HepG2 (cell line): ENCODE data around the gene CA9. TPM values are rescaled to one million over a fixed set of nuclear protein-coding genes. Genes with fewer than 3 reads are reported as not detected.

Experiments used
- ATAC-seq: fragments of 200-7000 bp; cut with Tn5 transposase; 3 replicates; pipeline ENCODE4 v1.9.1; 2020; ENCODE audit warnings: mild to moderate bottlenecking, moderate library complexity
- BruUV-seq: library from RNA; stranded (reverse); fragments of 400-500 nt; replicated peaks from 2 replicates; lab custom pipeline; 2021; lab: Mats Ljungman, UMichigan
- CTCF ChIA-PET: fragments of 300-600 bp; formaldehyde crosslinking; extraction: SDS; loops from one replicate; lab custom pipeline; 2021; ENCODE audit warnings: low total read pairs, inconsistent platforms, low intra/inter-chr PET ratio; lab: Yijun Ruan, JAX
- POLR2A ChIA-PET: fragments of 350-600 bp; sonication (Branson Sonifier 250); formaldehyde crosslinking; loops from one replicate; lab custom pipeline; 2020; ENCODE audit warnings: antibody characterized with exemption, inconsistent platforms; lab: Yijun Ruan, JAX
- DNase-seq: peaks from one replicate; pipeline ENCODE4 v3.0.0-alpha.2; 2015; ENCODE audit warnings: low spot score
- FAIRE-seq: peaks from 3 replicates; lab custom pipeline; 2011; peaks lifted over from hg19 to GRCh38; lab: Jason Lieb, UNC
- H2AFZ ChIP-seq: one replicate; pipeline ENCODE4 v1.6.1; 2011; ENCODE audit warnings: low read length, inconsistent platforms
- H3K27ac ChIP-seq: fragments of 300-600 bp; 3 replicates; pipeline ENCODE4 v1.8.0; 2011; ENCODE audit warnings: mixed run types, mild to moderate bottlenecking, mixed read lengths, low read length, inconsistent platforms; ENCODE audit not compliant: insufficient read depth; ENCODE audit errors: extremely low read length
- H3K27me3 ChIP-seq, 2 experiments: fragments of 200-600 bp in 1 of 2; 2 replicates in 1 of 2; 3 replicates in 1 of 2; pipeline versions ENCODE4 v1.6.0 to v1.8.0; 2011; ENCODE audit warnings: low read length in 2 of 2, mild to moderate bottlenecking in 2 of 2, moderate library complexity in 2 of 2, inconsistent platforms in 1 of 2; ENCODE audit not compliant: insufficient read depth in 2 of 2, control insufficient read depth in 1 of 2
- H3K36me3 ChIP-seq, 2 experiments: fragments of 200-600 bp in 1 of 2; replicated peaks in 1 of 2; 2 replicates in 1 of 2; 3 replicates in 1 of 2; pipeline versions ENCODE4 v1.5.1 to v1.8.0; 2011; ENCODE audit warnings: low read length in 2 of 2, inconsistent platforms in 1 of 2; ENCODE audit not compliant: insufficient read depth in 2 of 2, control insufficient read depth in 1 of 2
- H3K4me1 ChIP-seq: 2 replicates; pipeline ENCODE4 v1.5.1; 2012; ENCODE audit warnings: low read length, inconsistent platforms; ENCODE audit not compliant: insufficient read depth
- H3K4me2 ChIP-seq: 2 replicates; pipeline ENCODE4 v1.6.0; 2011; ENCODE audit warnings: low read depth, low read length, inconsistent platforms
- H3K4me3 ChIP-seq, 3 experiments: fragments of 200-600 bp in 1 of 3; sonication (generic), shearing (Covaris generic) in 1 of 3; replicated peaks in 1 of 3; 2 replicates each; pipeline ENCODE4 v1.5.1; 2011 to 2016; ENCODE audit warnings: low read length in 3 of 3, inconsistent platforms in 2 of 3, low read depth in 2 of 3, mild to moderate bottlenecking in 2 of 3, control low read depth in 1 of 3, mixed read lengths in 1 of 3; ENCODE audit not compliant: insufficient read depth in 1 of 3
- H3K79me2 ChIP-seq: one replicate; pipeline ENCODE4 v1.6.1; 2011; ENCODE audit warnings: low read length, inconsistent platforms; ENCODE audit not compliant: insufficient read depth
- H3K9ac ChIP-seq: 2 replicates; pipeline ENCODE4 v1.6.0; 2011; ENCODE audit warnings: mild to moderate bottlenecking, low read depth, low read length, inconsistent platforms; ENCODE audit not compliant: insufficient read depth
- H3K9me3 ChIP-seq: 2 replicates; pipeline ENCODE4 v1.5.1; 2012; ENCODE audit warnings: mild to moderate bottlenecking, low read length
- H4K20me1 ChIP-seq: 2 replicates; pipeline ENCODE4 v1.6.0; 2011; ENCODE audit warnings: inconsistent platforms, mild to moderate bottlenecking, low read length, moderate library complexity; ENCODE audit not compliant: insufficient read depth
- ATM ChIP-seq: fragments of 450-650 bp; IDR thresholded peaks from 2 replicates; pipeline ENCODE4 v1.7.1; 2017; ENCODE audit warnings: mild to moderate bottlenecking, borderline replicate concordance
- CREB1 ChIP-seq, 2 experiments: fragments of 450-650 bp in 1 of 2; IDR thresholded peaks; 2 replicates each; pipeline ENCODE4 v1.6.1; 2016 to 2017; ENCODE audit warnings: control low read depth in 1 of 2, mild to moderate bottlenecking in 1 of 2, missing compliant biosample characterization in 1 of 2, missing genetic modification characterization in 1 of 2
- CTCF ChIP-seq: sonication (generic); formaldehyde crosslinking; IDR thresholded peaks from 2 replicates; pipeline ENCODE4 v1.5.0; 2020; ENCODE audit warnings: mild to moderate bottlenecking, missing genetic modification reagents, moderate library complexity
- MTF1 ChIP-seq: sonication (generic); formaldehyde crosslinking; IDR thresholded peaks from 2 replicates; pipeline ENCODE4 v1.5.0; 2020; ENCODE audit warnings: missing genetic modification reagents
- NCOA2 ChIP-seq: sonication (generic); formaldehyde crosslinking; IDR thresholded peaks from 2 replicates; pipeline ENCODE4 v1.8.0; 2022; ENCODE audit warnings: inconsistent platforms
- PRMT3 ChIP-seq: sonication (generic); formaldehyde crosslinking; IDR thresholded peaks from 2 replicates; pipeline ENCODE4 v1.8.1; 2022; ENCODE audit warnings: low read depth, mild to moderate bottlenecking, moderate library complexity, missing genetic modification reagents, borderline replicate concordance
- RAD21 ChIP-seq: fragments of 450-650 bp; formaldehyde crosslinking; IDR thresholded peaks from 2 replicates; pipeline ENCODE4 v1.5.0; 2020; ENCODE audit warnings: mild to moderate bottlenecking
- SKIL ChIP-seq: sonication (generic); formaldehyde crosslinking; IDR thresholded peaks from 2 replicates; pipeline ENCODE4 v1.8.0; 2022; ENCODE audit warnings: missing genetic modification reagents, mild to moderate bottlenecking, moderate library complexity, borderline replicate concordance
- SP140L ChIP-seq: sonication (generic); formaldehyde crosslinking; IDR thresholded peaks from 2 replicates; pipeline ENCODE4 v1.4.0; 2020; ENCODE audit warnings: missing genetic modification reagents, borderline replicate concordance
- ZEB1 ChIP-seq: IDR thresholded peaks from 2 replicates; pipeline ENCODE4 v1.6.1; 2012; ENCODE audit warnings: mild to moderate bottlenecking, low read depth, inconsistent platforms; ENCODE audit not compliant: insufficient replicate concordance
- ZNF20 ChIP-seq: sonication (generic); formaldehyde crosslinking; IDR thresholded peaks from 2 replicates; pipeline ENCODE4 v1.4.0; 2020; ENCODE audit warnings: mild to moderate bottlenecking, moderate library complexity, missing genetic modification reagents
- ZNF572 ChIP-seq: sonication (generic); formaldehyde crosslinking; IDR thresholded peaks from 2 replicates; pipeline ENCODE4 v1.5.1; 2020; ENCODE audit warnings: mild to moderate bottlenecking, missing genetic modification reagents
- ZNF614 ChIP-seq: IDR thresholded peaks from 2 replicates; pipeline ENCODE4 v1.6.1; 2018; ENCODE audit warnings: missing biosample characterization, missing genetic modification reagents, inconsistent platforms, borderline replicate concordance
- ZNF737 ChIP-seq: sonication (generic); formaldehyde crosslinking; IDR thresholded peaks from 2 replicates; pipeline ENCODE4 v1.5.0; 2020; ENCODE audit warnings: missing genetic modification reagents, mild to moderate bottlenecking, borderline replicate concordance
- WGBS: methylation state at CpG from one replicate; pipeline ENCODE4 v1.1.6; 2017; ENCODE audit warnings: low lambda C conversion rate; 5-methylcytosine and 5-hydroxymethylcytosine counted together
- in situ Hi-C: cut with HindIII; loops from 2 replicates; pipeline ENCODE4 v1.10.0; 2017; ENCODE audit warnings: low pct_unique_long_range_greater_than_20kb; ENCODE audit not compliant: extremely low pct_ligation_motif_present
- intact Hi-C: fragments of 100-400 bp; cut with micrococcal nuclease; formaldehyde crosslinking; loops from one replicate; pipeline ENCODE4 v1.10.0; 2022; ENCODE audit not compliant: unreplicated experiment
- polyA plus RNA-seq, 8 experiments: library from polyadenylated mRNA; depleted of rRNA in 3 of 8; stranded (reverse) in 7 of 8; unstranded in 1 of 8; fragments of >200 nt; fragmentation: Illumina TruSeq in 4 of 8; extraction: Trizol in 4 of 8; gene quantifications; 2 replicates each; pipeline versions ENCODE4 v1.2.1 to v1.2.3, GENCODE V29; 2011 to 2016; ENCODE audit warnings: low read depth in 4 of 8, missing spikeins in 1 of 8, mixed read lengths in 1 of 8; ENCODE audit not compliant: insufficient read depth in 1 of 8
- total RNA-seq, 5 experiments: library from RNA; depleted of rRNA; stranded (reverse); fragments of >200 nt; fragmentation: Illumina TruSeq; extraction: Trizol; gene quantifications; 2 replicates each; pipeline ENCODE4 v1.2.3, GENCODE V29; 2016; ENCODE audit warnings: low read depth in 1 of 5
- TF ChIP-seq, protein P1 (sequence below): sonication (generic); formaldehyde crosslinking; IDR thresholded peaks from 2 replicates; pipeline ENCODE4 v1.5.0; 2020; ENCODE audit warnings: missing genetic modification reagents, mild to moderate bottlenecking, borderline replicate concordance

Gene CA9
- total and polyA plus RNA-seq, 2 of the 13 experiments (the other 11 are each of a cell fraction or from before 2014, with no cell fraction given) = 0.13 to 152 TPM

DNA sequence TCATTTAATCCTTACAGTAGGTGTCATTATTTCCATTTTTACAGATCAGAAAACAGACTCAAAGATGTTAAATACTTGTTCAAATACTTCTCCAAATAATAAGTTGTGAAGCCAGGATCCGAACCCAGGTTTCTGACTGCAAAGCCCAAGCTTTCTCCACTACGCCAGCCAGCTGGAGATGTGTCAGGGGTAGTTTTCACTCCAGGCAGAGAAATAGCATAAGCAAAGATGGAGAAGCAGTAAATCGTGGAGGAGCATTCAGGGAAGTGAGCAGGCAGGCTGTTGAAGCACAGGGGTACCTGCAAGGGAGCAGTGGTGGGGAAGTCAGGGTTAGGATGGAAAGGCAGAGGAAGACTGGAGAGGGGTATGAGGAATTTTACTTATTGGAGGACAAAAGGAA is 55.4 kb downstream of the CA9 start (continued):
- no peak for TF ChIP-seq SKIL (CRISPR knock-in tag)
- no peak for TF ChIP-seq ZEB1

DNA sequence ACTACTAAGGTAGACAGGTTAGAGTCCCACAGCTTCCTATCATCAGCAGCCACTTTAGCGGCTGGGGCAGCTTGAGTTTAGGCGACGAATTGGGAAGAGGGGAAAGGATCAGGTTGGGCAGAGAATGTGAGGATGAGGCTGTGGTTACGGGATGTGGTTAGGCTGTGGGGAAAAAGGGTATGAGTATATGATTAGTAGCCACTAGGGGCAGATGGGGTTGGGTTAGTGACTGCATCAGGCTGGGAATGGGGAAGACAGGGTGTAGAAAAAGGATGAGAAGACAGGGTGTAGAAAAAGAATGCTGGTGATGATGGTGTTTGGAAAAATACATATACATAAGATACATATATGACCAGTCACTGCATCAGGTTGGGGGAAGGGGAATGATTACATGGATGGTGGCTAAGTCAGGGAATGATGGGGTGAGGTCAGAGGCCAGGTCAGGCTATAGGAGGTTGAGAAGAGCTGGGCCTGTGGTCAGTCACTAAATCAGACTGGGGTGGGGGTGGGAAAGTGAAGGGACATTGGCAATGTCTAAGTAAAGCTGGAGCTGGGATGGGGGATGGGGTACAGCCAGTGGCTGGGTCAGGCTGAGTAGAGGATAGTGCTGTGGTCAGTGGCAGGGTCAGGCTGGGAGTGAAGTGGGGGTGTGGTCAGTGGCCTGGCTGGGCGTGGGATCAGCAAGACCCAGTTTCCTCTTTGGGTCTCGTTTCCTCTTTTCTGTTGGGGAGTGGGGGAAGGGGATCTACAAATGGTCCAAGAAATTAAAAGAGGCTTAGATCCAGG is 56.2 kb downstream of the CA9 start:
- Histone ChIP-seq H3K4me1 (peaks cover 64% of the 10 kb centered on the region), H2AFZ (no peak overlapping the region), H3K4me2 (peak overlapping the region; percentile 98), H4K20me1 (peaks cover 30% of the 10 kb centered on the region), H3K36me3 (peaks cover 0 to 23% of the 10 kb centered on the region in 2 experiments; a peak in 4 of 5 replicates), H3K9ac (no peak overlapping the region; the same call in 1 of the 2 replicates), H3K27ac (no peak overlapping the region), H3K4me3 (peak overlapping the region; percentile 11 to 98 (median 59); a peak in 5 of 6 replicates), H3K27me3 (no peaks in the 10 kb centered on the region; a peak in 1 of 5 replicates), H3K79me2 (peaks cover 64% of the 10 kb centered on the region), H3K9me3 (no peaks in the 10 kb centered on the region)
- 55% methylated on average over 6 of the region's 6 CpGs for WGBS
- FAIRE-seq (no peak), ATAC-seq (no peak), DNase-seq (peak; percentile 41)
- intact Hi-C loops = loop anchor here (5.0 to 10.0 kb wide), 2 partner anchors 97 to 235 kb away; partner anchors contain the start of genes FAM221B, RUSC2 and TMEM8B
- no TSS peak for BruUV-seq
- CTCF ChIA-PET = no interaction called here
- POLR2A ChIA-PET = interaction anchor here (1.0 to 4.1 kb wide), 5 partner anchors 17 to 72 kb away, joined by 3 to 102 read pairs (median 24); partner anchors contain the start of genes ARHGEF39, CCDC107, GBA2 and RGP1
- in situ Hi-C loops = loop anchor here (5.0 kb wide), 1 partner anchor 63 kb away; the partner anchor contains the start of gene ARHGEF39
- no peak for TF ChIP-seq ZNF572 (CRISPR knock-in tag)
- no peak for TF ChIP-seq SP140L
- no peak for TF ChIP-seq ZNF20 (CRISPR knock-in tag)
- TF ChIP-seq CTCF (CRISPR knock-in tag) = peak; percentile 51
- TF ChIP-seq PRMT3 (CRISPR knock-in tag) = no peak
- 0 out of 2 replicates have a peak, but pooled peaks have one; percentile 28 for TF ChIP-seq RAD21 (CRISPR knock-in tag)
- TF ChIP-seq ZNF614 (CRISPR knock-in tag) = no peak
- TF ChIP-seq, protein P1, sequence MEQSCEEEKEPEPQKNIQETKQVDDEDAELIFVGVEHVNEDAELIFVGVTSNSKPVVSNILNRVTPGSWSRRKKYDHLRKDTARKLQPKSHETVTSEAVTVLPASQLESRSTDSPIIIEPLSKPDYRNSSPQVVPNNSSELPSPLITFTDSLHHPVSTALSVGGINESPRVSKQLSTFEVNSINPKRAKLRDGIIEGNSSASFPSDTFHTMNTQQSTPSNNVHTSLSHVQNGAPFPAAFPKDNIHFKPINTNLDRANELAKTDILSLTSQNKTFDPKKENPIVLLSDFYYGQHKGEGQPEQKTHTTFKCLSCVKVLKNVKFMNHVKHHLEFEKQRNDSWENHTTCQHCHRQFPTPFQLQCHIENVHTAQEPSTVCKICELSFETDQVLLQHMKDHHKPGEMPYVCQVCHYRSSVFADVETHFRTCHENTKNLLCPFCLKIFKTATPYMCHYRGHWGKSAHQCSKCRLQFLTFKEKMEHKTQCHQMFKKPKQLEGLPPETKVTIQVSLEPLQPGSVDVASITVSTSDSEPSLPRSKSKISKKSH (CRISPR knock-in tag) = no peak
- 0 out of 2 replicates have a peak, but pooled peaks have one; percentile 2 for TF ChIP-seq CREB1 (IDR thresholded peaks at IDR 0.05)
- no peak for TF ChIP-seq CREB1 (CRISPR knock-in tag; IDR thresholded peaks at IDR 0.05)
- TF ChIP-seq ZNF737 (CRISPR knock-in tag) = no peak
- no peak for TF ChIP-seq ATM
- no peak for TF ChIP-seq NCOA2 (CRISPR knock-in tag)
- no peak for TF ChIP-seq MTF1
